ENCODE results near the gene CDS2.
"Not testable (repeated sequence)": the region's sequence is repeated elsewhere in the genome, so short reads cannot be mapped to it uniquely, and the experiment has no call there.

Gene CDS2

GRCh38 chr20:5126512-5127203, at the start of gene CDS2:
Gene CDS2 (plus strand): TSS chr20:5127008. CDS start chr20:5127093, 85 bp downstream.
- DNase-seq = peak; percentile 99

GRCh38 chr20:5077761-5078387, 48.9 kb upstream of the CDS2 start:
- DNase-seq = no peak

GRCh38 chr20:5078399-5078958, 48.3 kb upstream of the CDS2 start:
- DNase-seq = peak; percentile 22

GRCh38 chr20:5080384-5080877, 46.4 kb upstream of the CDS2 start:
- no peak for DNase-seq

GRCh38 chr20:5085380-5085779, 41.4 kb upstream of the CDS2 start:
- DNase-seq = no peak

GRCh38 chr20:5088688-5089087, 38.1 kb upstream of the CDS2 start:
- no peak for DNase-seq

- DNase-seq = no peak
These were observed 36.6 kb upstream of the CDS2 start for GRCh38 chr20:5090191-5090590.

- DNase-seq = no peak
These were observed 34.9 kb upstream of the CDS2 start for GRCh38 chr20:5091902-5092301.

GRCh38 chr20:5092765-5093339, 34.0 kb upstream of the CDS2 start:
- DNase-seq = no peak

- no peak for DNase-seq
These were observed 31.4 kb upstream of the CDS2 start for GRCh38 chr20:5095454-5095853.

GRCh38 chr20:5095931-5096330, 30.9 kb upstream of the CDS2 start:
- no peak for DNase-seq

- DNase-seq = no peak
These were observed 30.3 kb upstream of the CDS2 start for GRCh38 chr20:5096463-5096862.

- not testable (repeated sequence) for DNase-seq
These were observed 27.8 kb upstream of the CDS2 start for GRCh38 chr20:5099009-5099408.

- DNase-seq = not testable (repeated sequence)
These were observed 26.9 kb upstream of the CDS2 start for GRCh38 chr20:5099909-5100308.

- DNase-seq = peak; percentile 60
These were observed 26.0 kb upstream of the CDS2 start for GRCh38 chr20:5100684-5101347.

GRCh38 chr20:5104479-5104878, 22.3 kb upstream of the CDS2 start:
- no peak for DNase-seq

GRCh38 chr20:5109276-5109675, 17.5 kb upstream of the CDS2 start:
- DNase-seq = no peak

GRCh38 chr20:5113615-5113986, 13.2 kb upstream of the CDS2 start:
- no peak for DNase-seq

- no peak for DNase-seq
These were observed 12.4 kb upstream of the CDS2 start for GRCh38 chr20:5114403-5114802.

GRCh38 chr20:5116875-5117274, 9.9 kb upstream of the CDS2 start:
- no peak for DNase-seq

GRCh38 chr20:5118220-5119142, 8.3 kb upstream of the CDS2 start:
- DNase-seq = no peak

GRCh38 chr20:5119143-5119434, 7.7 kb upstream of the CDS2 start:
- DNase-seq = no peak
